ENCODE data around the gene TANC2.

DNA sequence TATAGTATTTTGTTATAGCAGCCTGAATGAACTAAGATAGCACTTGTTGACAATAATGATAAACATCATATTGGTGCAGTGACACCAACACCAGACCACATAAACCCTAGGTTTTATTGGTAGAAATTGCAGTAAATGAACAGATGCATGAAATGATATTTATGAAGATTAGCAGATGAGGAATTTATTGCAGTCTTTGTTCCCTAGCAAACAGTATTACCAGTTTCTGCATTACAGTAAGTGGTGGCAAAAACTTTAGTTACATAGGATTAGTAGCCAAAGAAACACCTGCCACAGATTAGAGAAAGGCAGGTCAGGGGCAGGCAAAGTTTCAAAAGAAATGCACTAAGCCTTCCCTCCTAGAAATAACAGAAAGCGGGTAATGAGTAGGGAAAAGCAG lies 17.7 kb upstream of the TANC2 start:
- no peak for TF ChIP-seq POLR2A (IDR thresholded peaks at IDR 0.05)
- no peak for TF ChIP-seq CTCF (IDR thresholded peaks at IDR 0.05)

Data from prostate gland (tissue), 2 donors.